GM19025 (cell line): ENCODE results near the gene WDR33.
"Not testable (repeated sequence)": the region's sequence is repeated elsewhere in the genome, so short reads cannot be mapped to it uniquely, and the experiment has no call there.

Experiments used
- ATAC-seq: cut with Tn5 transposase; IDR thresholded peaks from one replicate; pipeline ENCODE4 v1.9.1; 2021; ENCODE audit warnings: mild to moderate bottlenecking, low read depth, moderate library complexity; ENCODE audit not compliant: unreplicated experiment

Gene WDR33

GRCh38 chr2:127810619-127811396, at the start of gene WDR33:
Gene WDR33 (minus strand): TSS chr2:127811171. CDS start chr2:127770981, 40,190 bp downstream.
- peak; percentile 98 for ATAC-seq

- ATAC-seq, result no peak
Observed at GRCh38 chr2:127860130-127860529, 49.2 kb upstream of the WDR33 start.

GRCh38 chr2:127859712-127860085, 48.7 kb upstream of the WDR33 start:
- no peak for ATAC-seq

GRCh38 chr2:127857265-127857808, 46.4 kb upstream of the WDR33 start:
- no peak for ATAC-seq

GRCh38 chr2:127853671-127854070, 42.7 kb upstream of the WDR33 start:
- no peak for ATAC-seq

GRCh38 chr2:127852388-127852787, 41.4 kb upstream of the WDR33 start:
- ATAC-seq, result no peak

- no peak for ATAC-seq
Observed at GRCh38 chr2:127847931-127848330, 37.0 kb upstream of the WDR33 start.

GRCh38 chr2:127844973-127845372, 34.0 kb upstream of the WDR33 start:
- ATAC-seq, result no peak

GRCh38 chr2:127843677-127844076, 32.7 kb upstream of the WDR33 start:
- no peak for ATAC-seq

GRCh38 chr2:127841466-127842178, 30.7 kb upstream of the WDR33 start:
- ATAC-seq, result no peak

- no peak for ATAC-seq
Observed at GRCh38 chr2:127840893-127841292, 29.9 kb upstream of the WDR33 start.

- ATAC-seq, result no peak
Observed at GRCh38 chr2:127834951-127835350, 24.0 kb upstream of the WDR33 start.

GRCh38 chr2:127829845-127830246, 18.9 kb upstream of the WDR33 start:
- peak; percentile 99 for ATAC-seq

- ATAC-seq, result not testable (repeated sequence)
Observed at GRCh38 chr2:127826708-127827107, 15.7 kb upstream of the WDR33 start.

- ATAC-seq, result no peak
Observed at GRCh38 chr2:127826047-127826446, 15.1 kb upstream of the WDR33 start.

- ATAC-seq, result no peak
Observed at GRCh38 chr2:127820080-127820668, 9.2 kb upstream of the WDR33 start.

- no peak for ATAC-seq
Observed at GRCh38 chr2:127818794-127819425, 7.9 kb upstream of the WDR33 start.

- no peak for ATAC-seq
Observed at GRCh38 chr2:127818241-127818640, 7.3 kb upstream of the WDR33 start.

GRCh38 chr2:127814677-127815076, 3.7 kb upstream of the WDR33 start:
- ATAC-seq, result no peak

GRCh38 chr2:127812441-127812840, 1.5 kb upstream of the WDR33 start:
- not testable (repeated sequence) for ATAC-seq
